HG02981 (cell line): Measurements from ENCODE around the gene NEURL1.

Experiments
- ATAC-seq: cut with Tn5 transposase; IDR thresholded peaks from one replicate; pipeline ENCODE4 v1.9.1; 2021; ENCODE audit warnings: mild to moderate bottlenecking, moderate library complexity; ENCODE audit not compliant: unreplicated experiment

NEURL1 gene

GRCh38 chr10:103544657-103545310 is 51.3 kb downstream of the NEURL1 start:
- no peak for ATAC-seq

GRCh38 chr10:103545366-103545765 is 51.9 kb downstream of the NEURL1 start:
- no peak for ATAC-seq

- no peak for ATAC-seq
These were observed 52.3 kb downstream of the NEURL1 start for GRCh38 chr10:103545771-103546281.

GRCh38 chr10:103546401-103546800 is 52.9 kb downstream of the NEURL1 start:
- ATAC-seq, result no peak

- ATAC-seq, result no peak
These were observed 54.0 kb downstream of the NEURL1 start for GRCh38 chr10:103547391-103547946.

GRCh38 chr10:103548006-103548405 is 54.5 kb downstream of the NEURL1 start:
- ATAC-seq, result no peak

GRCh38 chr10:103548581-103549348 is 55.3 kb downstream of the NEURL1 start:
- ATAC-seq, result no peak

GRCh38 chr10:103549349-103549685 is 55.8 kb downstream of the NEURL1 start:
- ATAC-seq, result no peak

GRCh38 chr10:103550229-103550628 is 56.7 kb downstream of the NEURL1 start:
- ATAC-seq, result no peak

- ATAC-seq, result no peak
These were observed 58.4 kb downstream of the NEURL1 start for GRCh38 chr10:103551619-103552602.

GRCh38 chr10:103552856-103553742 is 59.6 kb downstream of the NEURL1 start:
- ATAC-seq, result no peak

- no peak for ATAC-seq
These were observed 60.4 kb downstream of the NEURL1 start for GRCh38 chr10:103553743-103554487.

- no peak for ATAC-seq
These were observed 61.2 kb downstream of the NEURL1 start for GRCh38 chr10:103554488-103555324.

- no peak for ATAC-seq
These were observed 61.8 kb downstream of the NEURL1 start for GRCh38 chr10:103555325-103555649.

- no peak for ATAC-seq
These were observed 62.2 kb downstream of the NEURL1 start for GRCh38 chr10:103555712-103556111.

- no peak for ATAC-seq
These were observed 63.0 kb downstream of the NEURL1 start for GRCh38 chr10:103556383-103557007.

GRCh38 chr10:103557455-103557854 is 64.0 kb downstream of the NEURL1 start:
- ATAC-seq, result no peak

GRCh38 chr10:103558911-103559310 is 65.4 kb downstream of the NEURL1 start:
- ATAC-seq, result no peak
